Measurements from ENCODE around the gene UMAD1.

GRCh38 chr7:7909376-7909775 is 268.8 kb downstream of the UMAD1 start:
- TF ChIP-seq, protein P1, sequence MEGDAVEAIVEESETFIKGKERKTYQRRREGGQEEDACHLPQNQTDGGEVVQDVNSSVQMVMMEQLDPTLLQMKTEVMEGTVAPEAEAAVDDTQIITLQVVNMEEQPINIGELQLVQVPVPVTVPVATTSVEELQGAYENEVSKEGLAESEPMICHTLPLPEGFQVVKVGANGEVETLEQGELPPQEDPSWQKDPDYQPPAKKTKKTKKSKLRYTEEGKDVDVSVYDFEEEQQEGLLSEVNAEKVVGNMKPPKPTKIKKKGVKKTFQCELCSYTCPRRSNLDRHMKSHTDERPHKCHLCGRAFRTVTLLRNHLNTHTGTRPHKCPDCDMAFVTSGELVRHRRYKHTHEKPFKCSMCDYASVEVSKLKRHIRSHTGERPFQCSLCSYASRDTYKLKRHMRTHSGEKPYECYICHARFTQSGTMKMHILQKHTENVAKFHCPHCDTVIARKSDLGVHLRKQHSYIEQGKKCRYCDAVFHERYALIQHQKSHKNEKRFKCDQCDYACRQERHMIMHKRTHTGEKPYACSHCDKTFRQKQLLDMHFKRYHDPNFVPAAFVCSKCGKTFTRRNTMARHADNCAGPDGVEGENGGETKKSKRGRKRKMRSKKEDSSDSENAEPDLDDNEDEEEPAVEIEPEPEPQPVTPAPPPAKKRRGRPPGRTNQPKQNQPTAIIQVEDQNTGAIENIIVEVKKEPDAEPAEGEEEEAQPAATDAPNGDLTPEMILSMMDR (IDR thresholded peaks at IDR 0.05), result no peak
- TF ChIP-seq POLR2A (IDR thresholded peaks at IDR 0.05), result no peak
